NCI-H1105 treated with DMSO at 0.1 percent for 48 hours (cell line): ENCODE data around the gene MTF2.
A peak's percentile ranks its signal among the peaks of the same experiment; 100 is the strongest.
"Not testable (repeated sequence)": the region's sequence is repeated elsewhere in the genome, so short reads cannot be mapped to it uniquely, and the experiment has no call there.

Source experiments
- DNase-seq: peaks from one replicate; lab custom pipeline; 2025; lab: John Stamatoyannopoulos, UW

The MTF2 gene

DNA sequence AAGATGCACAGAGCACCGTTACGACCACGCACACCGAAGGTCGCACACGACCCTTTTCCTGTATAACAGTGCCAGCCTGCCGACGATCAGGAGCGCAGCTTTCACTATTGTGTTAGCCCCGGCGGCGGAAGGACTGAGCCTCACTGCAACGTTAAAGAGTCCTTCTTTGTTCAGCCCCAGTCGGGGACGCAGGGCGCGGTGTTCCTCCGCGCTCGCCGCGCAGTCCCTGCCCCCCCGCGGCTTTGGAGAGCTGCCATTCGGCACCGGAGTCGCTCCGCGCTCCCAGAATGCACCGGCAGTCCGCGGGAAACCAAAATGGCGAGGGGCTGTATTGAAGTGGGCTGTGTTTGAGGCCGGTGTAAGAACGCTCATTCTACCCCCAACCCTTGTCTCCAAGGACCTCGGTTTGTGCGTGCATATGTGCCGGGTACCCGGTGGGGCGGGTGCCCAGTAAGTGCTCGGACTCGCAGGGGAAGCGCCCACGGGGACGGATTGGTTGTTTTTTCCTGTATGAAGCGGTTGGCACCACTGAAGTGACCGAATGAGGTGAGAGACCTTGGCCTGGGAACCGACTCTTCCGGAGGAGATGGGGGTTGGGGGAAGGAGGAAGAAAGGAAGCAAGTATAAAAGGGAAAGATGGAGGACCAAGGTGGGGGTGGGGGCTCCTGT, at the start of gene MTF2:
Gene MTF2 (plus strand): TSS at position 298 of the 669 bp plus-strand sequence. CDS start 244 bp downstream, at position 542.
- peak; percentile 98 for DNase-seq

DNA sequence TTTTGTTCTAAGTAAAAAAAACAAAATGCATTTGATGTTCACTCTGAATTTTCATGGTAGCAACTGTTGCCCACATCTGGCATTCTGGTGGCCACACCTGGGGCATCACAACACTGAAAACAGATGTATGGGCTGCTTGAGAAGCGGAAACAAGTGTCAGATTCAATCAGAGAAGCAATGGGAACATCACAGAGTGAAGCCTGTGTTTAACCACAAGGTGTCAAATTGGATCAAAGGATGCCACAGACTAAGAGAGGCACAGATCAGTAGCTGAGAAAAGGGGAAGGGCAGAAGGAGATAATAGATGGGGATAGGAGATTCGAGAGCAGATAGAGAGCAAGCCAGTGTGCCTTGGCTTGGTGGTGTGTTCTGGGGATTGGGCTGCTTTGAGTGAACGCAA, 49.8 kb upstream of the MTF2 start:
- DNase-seq = no peak

DNA sequence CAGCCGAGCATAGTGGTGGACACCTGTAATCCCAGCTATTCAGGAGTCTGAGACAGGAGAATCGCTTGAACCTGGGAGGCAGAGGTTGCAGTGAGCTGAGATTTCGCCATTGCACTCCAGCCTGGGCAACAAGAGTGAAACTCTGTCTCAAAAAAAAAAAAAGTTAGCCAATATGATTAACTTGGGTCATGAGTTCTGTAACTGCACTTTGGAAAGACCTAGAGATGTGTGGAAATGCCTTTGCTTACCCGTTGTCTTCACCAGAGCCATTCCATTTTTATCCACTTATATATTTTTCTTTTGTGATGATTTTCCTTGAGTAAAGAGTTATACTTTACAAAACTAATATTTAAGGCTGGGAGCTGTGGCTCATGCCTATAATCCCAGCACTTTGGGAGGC, 48.9 kb upstream of the MTF2 start:
- DNase-seq = not testable (repeated sequence)

DNA sequence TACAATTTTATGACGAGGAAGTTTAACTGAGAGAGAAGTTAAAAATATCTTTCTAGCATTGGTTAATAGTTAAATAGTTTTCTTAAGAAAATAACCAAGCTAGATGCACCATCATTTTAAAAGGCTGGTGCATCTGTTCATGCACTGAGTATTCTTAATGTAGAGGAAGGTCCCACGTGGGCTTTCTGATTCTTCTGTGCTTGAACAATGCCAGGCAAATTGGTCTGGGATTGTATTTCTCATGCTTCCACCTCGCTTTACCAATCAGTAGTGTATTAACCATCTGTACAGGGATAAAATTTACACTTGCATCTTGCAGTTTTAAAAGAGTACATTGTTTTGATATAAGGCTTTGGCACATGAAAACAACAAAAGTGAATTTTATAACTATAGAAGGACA, 47.4 kb upstream of the MTF2 start:
- DNase-seq = no peak

DNA sequence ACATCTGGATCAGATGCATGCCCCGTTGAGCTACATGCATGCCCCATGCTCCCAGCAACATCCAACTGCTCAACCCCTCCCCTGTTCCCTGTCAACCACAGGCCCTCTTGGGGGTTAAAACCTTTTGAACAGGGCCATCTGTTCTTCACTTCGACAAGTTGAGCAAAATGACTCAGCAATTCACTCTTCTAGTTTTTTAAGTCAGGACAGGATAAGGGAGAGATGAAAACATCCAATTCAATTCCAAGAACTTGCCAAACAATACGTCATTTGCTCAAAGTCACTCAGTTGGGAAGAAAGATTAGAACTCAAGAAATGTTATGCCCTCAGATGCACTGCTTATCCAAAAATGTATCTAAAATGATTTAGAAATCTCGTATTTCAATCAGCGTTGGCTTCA, 46.1 kb upstream of the MTF2 start:
- no peak for DNase-seq

DNA sequence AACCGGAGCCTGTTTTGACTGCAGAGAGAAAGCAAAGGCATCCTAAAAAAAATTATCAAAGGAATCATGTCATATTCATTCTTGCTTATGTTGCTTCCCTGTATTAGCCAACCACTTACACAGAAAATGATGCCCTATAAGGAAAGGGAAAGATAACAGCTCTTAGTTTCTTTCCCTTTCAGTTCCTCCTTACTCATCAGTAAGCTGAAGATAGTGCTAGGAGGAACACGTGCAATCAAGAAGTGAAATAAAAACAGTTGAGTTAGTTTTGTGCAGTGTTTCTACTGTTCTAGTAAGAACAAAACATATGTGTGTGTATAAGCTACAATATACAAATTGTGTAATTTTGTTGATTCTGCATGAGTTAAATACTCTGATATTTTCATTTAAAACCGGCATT, 45.3 kb upstream of the MTF2 start:
- no peak for DNase-seq

DNA sequence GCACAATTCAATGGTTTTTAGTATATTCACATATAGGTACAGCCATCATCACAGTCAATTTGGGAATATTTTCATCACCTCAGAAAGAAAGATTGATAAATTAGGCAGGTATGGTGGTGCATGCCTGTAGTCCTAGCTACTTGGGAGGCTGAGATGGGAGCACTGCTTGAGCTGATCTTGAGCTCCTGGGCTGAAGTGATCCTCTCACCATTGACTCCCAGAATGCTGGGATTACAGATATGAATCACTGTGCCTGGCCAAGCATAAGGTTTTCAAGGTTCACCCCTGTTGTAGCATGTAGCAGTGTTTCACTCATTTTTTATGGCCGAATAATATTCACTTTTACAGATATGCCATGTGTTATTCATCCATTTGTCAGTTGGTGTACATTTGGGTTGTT, 44.7 kb upstream of the MTF2 start:
- no peak for DNase-seq

DNA sequence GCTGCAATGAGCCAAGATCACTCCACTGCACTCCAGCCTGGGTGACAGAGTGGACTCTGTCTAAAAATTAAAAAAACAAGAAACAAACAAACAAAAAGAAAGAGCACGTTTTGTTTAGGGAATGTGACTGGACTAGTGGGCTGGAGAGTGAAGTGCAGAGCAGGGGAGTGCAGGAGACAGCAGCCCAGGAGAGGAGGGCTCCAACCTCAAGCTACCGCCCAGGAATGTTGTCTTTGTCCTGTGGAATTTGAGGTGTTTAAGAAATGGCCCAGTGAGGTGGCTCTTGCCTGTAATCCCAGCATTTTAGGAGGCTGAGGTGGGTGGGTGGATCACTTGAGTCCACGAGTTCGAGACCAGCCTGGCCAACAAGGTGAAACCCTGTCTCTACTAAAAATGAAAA, 42.4 kb upstream of the MTF2 start:
- no peak for DNase-seq

DNA sequence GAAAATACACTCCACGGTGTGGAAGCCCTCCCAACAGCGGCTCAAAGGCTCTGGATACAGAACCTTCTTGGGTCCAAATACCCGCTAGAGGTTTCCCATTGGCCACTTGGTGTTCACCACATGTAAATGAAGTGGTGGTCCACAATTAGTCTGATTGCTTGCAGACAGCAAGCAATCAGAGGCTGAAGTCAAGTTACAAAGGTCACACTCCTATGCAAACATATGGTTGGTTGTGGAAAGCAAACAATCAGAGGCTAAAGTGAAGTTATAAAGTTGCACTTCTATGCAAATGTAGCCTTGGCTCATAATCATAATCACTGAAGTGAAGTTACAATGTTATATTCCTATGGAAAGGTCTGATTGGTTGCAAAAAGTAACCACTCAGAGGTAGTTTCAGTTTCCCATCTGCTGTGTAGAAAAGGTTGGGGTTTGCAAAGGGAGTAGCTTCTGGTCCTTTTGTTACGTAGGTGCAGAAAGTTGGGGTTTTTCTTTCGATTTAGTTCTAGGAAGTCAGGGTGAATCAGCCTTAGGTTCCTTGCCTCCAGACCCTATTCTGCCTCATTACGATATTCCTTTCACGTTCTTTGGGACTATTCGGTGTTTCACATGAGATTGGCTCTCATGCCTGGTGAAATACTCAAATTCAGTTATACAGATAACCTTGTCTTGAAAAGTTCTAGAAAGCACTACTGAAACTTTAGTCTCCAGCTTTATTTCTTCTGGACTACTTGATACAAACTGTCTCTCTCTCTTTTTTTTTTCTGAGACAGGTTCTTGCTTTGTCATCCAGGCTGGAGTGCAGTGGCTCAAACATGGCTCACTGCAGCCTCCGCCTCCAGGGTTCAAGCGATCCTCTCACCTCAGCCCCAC, 36.7 kb upstream of the MTF2 start:
- no peak for DNase-seq

DNA sequence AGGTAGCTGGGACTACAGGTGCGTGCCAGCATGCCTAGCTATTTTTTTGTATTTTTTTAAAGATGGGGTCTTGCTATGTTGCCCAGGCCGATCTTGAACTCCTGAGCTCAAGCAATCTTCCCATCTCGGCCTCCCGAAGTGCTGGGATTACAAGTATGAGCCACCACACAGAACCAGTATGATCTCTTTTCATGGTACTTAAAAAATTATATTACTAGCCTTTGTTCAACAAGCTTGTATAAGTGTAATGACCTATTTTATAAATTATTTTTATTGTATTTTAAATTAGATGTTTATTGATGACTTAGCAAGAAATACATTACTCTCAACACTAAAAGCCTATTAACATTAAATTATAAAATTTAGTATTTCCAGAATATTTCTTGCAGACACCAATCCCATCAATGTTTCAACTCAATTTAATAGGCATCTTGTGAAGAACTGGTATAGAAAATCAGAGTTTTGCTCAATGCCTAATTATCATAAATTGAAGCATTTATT, 36.0 kb upstream of the MTF2 start:
- no peak for DNase-seq

DNA sequence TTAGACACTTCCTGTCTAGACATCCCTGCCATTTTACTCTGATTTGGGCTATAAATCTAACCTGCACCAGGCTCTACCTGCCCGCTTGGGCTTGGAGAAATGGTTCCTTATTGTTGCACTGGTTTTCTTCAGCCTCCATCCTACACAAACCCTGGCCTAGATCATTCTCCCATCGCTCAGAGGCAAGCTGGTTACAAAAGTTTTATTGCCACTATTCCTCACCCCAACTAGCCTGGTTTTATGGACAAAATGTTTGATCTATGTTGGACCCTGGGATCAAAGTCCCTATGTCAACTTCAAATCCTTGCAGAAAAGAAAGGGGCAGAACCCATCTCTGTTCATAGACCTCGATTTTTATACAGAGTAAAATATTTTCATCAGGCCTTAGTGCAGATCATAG, 31.5 kb upstream of the MTF2 start:
- DNase-seq = no peak

DNA sequence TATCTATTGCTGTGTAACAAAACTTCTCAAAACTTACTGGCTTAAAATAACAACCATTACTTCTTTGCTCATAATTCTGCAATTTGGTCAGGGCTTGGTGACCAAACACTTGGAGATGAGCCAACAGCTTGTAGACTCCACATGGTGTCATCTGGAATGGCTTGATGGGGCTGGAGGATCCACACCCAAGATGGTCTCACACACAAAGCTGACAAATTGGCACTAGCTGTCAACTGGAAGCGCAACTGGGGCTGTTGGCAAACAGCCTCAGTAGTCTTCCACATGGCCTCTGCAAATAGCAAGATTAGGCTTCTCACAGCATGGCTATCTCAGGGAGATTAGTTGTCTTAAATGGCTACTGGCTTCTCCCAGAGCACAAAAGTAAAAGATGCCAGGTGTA, 27.1 kb upstream of the MTF2 start:
- no peak for DNase-seq

DNA sequence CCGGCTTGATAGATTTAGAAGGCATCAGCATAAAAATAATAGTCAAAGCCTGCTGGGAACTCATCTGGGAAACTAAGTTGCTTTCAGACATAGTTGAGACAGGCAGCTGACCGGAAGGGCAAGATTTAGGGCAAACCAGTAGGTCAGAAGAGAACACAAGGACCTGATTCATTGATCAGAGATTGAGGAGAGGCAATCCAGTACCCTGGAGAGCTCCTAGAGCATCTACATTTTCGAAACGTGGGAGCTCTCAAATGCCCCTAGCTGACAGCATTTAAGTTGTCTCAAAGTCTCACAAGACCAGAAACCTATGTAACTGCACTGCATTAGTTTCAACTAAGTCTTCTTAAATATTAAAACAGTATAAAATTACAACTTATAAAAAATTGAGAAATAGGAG, 22.9 kb upstream of the MTF2 start:
- no peak for DNase-seq

DNA sequence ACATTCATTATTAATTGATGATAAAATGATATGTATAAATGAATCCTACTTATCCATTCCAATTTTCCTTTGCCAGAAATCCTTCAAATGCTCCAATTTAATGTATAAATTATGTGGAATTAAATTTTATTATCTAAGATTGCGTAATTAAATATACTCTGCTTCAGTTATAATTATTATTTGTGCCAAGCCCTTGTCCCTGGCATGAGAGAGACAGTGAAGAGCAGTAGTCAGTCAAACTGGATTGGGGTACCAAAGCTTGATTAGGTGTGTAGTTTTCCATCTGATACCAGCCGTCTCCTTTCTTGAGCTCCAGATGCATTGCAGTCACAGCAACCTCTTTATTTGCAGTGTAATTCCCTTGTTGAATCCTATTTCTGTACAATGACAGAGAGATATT, 22.4 kb upstream of the MTF2 start:
- no peak for DNase-seq

DNA sequence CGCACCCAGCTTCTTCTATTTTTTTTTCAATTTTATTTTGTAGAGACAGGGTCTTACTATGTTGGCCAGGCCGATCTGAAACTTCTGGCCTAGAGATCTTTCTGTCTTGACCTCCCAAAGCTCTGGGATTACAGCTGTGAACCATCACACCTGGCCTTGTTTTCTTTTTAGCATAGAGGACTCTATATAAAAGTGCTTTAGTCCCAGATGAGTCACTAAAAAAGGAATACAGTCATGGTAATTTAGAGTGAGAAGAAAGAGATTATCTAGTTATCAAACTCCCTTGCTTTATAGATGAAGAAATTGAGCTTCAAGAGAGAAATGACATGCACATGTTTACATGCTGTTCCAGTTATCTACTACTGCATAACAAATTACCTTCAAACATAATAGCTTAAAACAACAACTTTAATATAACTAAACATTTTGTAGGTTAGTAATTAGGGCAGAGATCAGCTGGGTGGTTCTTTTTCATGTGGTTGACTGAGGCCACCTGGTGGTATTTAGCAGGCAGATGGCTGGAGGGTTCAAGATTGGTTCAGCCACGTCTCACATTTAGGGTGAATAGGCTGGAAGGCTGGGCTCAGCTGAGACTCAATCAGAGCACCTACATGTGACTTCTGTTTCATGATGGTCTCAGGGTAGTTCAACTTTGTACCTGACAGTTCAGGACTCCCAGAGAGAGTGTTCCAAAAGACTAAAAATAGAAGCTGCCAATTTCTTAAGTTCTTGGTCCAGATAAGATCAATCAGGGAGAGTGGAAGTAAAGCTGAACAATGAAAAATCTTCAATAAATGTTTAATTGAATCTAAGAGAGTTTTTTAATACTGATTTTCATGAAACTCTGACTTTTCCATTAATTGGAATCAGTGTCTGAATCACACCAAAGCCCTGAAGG, 16.9 kb upstream of the MTF2 start:
- peak; percentile 23 for DNase-seq

DNA sequence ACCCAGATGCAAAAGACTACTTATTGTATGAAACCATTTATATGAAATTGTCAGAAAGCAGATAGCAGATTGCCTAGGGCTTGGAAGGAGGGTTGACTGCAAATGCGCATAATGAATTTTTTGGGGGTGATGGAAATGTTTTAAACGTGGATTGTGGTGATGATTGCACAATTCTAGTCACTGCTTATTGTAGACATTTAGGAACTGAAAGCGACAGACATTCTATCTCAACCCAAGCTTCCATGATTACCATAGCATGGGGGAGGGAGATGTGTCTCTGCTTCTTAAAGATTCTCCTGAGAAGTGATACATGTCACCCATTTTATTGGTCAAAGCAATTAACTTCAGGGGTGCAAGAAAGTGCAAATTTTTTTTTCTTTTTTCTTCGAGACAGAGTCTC, 2.8 kb upstream of the MTF2 start:
- no peak for DNase-seq

DNA sequence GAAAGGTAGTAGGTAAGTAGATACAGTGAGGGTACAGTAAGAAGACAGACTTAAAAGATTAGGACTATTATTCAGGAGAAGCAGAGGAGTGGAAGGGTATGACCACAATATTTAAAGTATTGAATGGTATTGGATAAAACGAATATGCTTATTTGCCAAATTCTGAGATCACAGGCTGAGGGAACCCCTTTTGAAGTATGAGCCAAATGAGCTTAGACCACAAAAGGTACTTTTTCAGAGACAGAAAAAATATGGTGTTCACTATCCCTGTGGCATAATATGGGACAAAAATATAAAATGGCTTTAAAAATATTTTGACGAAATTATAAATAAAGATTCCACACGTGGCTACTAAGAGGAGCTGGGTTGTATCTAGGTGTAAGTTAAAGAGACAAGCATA, 880 bp upstream of the MTF2 start:
- DNase-seq = no peak

DNA sequence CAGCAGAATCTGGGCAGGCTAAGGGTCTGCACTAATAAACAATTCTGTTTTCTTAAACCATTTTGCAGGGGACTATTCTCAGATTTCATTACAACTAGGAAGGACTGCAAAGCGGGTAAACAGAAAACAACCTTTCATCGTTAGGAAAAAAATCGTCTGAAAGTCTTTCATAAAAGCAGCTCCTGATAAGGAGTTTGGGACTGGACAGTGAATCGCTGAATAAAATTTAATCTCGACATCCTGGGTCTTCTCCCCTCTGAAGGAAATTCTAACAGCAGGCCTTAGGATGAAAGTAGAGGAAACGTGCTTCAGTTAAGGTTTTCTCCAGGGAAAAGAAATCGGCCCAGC, 471 bp upstream of the MTF2 start:
- DNase-seq = no peak

DNA sequence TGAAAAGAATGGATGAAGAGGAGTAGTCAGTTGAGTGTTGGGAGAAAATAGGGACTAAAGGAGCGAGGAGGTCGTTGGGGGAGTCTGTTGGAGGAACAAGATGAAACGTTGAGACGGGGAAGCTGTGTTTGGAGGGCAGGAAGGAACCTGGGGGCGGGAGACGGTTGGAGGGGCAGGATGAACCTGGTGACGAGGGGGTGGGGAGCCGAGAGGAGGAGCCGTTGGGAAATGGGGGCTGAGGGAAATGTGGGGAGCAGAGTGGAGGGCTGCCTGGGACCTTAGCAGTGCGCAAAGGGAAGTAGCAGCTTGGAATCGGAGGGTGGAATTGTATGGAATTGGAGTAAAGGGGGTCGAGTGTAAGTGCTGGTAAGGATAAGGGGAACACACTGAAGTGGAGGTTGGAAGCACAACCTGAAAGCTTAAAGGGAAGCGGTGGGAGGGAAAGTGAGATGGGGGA, 630 bp downstream of the MTF2 start:
- DNase-seq = peak; percentile 61

DNA sequence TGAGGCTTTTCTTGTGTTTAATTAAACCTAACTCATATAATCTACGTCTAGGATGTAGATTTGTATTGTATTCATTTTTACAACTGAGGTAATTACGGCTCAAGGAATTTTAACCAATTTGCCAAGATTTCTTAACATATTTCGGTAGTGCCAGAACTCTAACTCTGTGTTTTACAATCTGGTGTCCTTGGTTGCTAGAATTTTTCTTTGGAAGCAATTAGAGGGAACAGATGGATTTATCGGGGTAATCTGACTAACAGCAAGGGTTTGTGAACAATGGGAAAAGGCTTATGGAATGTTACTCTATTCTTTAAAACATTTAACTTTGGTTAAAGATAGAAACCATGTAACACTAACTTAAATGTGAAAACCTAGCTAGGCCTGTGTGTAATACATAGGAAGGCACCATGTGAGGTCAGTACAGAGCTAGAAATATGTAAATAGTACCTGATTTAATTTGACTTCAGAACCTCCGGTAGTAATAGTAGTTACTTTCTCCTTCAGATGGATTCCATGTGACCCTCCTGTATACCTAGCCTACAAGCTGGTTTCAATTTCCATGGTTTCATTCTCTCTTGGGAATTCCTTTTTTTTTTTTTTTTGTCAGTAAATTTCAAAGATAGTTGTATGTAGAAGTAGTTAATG, 1.2 kb downstream of the MTF2 start:
- DNase-seq = peak; percentile 58

DNA sequence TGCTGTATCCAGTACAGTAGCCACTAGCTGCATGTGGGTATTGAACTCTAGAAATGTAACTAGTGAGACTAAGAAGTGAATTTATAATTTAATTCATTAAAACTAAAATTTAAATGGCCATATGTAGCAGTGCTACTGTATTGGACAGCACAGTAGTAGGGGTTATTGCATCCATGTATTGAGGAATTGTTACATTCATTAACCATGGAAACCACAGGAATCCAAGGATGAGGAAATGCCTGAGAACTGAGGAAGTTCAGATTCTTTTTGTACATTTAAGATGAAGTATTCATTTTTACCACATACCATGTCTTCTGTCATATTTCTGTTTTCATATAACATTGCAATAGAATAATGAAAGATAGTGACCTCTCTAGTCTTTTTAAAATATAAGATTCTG, 2.6 kb downstream of the MTF2 start:
- no peak for DNase-seq

DNA sequence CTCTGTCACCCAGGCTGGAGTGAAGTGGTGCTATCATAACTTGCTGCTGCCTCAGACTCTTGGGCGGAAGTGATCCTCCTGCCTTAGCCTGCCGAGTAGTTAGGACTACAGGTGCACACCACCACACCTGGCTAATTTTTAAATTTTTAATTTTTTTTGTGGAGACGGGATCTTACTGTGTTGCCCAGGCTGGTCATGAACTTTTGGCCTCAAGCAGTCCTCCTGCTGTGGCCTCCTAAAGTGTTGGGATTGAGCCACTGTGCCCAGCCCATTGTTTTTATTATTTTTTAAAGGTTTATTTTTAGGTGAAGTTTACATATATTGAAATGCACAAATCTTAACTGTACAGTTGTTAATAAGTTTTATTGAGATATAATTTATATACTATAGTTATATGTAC, 3.2 kb downstream of the MTF2 start:
- DNase-seq = no peak
